Measurements from ENCODE around the gene TMEM179. TPM values are rescaled to one million over a fixed set of nuclear protein-coding genes. Genes with fewer than 3 reads are reported as not detected.

Gene TMEM179
- total and polyA plus RNA-seq, 2 of the 8 experiments (the other 6 are each of a cell fraction or from before 2014, with no cell fraction given), result 2.9 to 4.0 TPM

GRCh38 chr14:104583424-104584306 lies 20.9 kb downstream of the TMEM179 start:
- Histone ChIP-seq H2BK20ac (ENCODE audit: low read length) (no peak overlapping the region), H2BK12ac (ENCODE audit: low read depth, low read length) (peak overlapping the region; percentile 50; the same call in 1 of the 2 replicates), H3K4me1 (replicated peaks in 1 of 4; ENCODE audit: control insufficient read depth in 3 of 4, insufficient read depth in 4 of 4, low read length in 3 of 4) (no peaks in the 10 kb centered on the region), H3K4ac (replicated peaks; ENCODE audit: insufficient read length, low read depth, low read length) (no peak overlapping the region), H3K4me3 (ENCODE audit: extremely low read depth in 1 of 4, insufficient read depth in 2 of 4, low read depth in 3 of 4, low read length in 4 of 4) (no peak overlapping the region), H3K9me3 (ENCODE audit: insufficient read depth in 2 of 2, low read depth in 1 of 2, low read length in 1 of 2) (no peaks in the 10 kb centered on the region), H2BK5ac (ENCODE audit: low read depth, low read length) (peak overlapping the region; percentile 52; the same call in 1 of the 2 replicates), H2AFZ (ENCODE audit: low read length) (no peak overlapping the region), H3K4me2 (ENCODE audit: insufficient read depth in 1 of 2, low read depth in 2 of 2, low read length in 2 of 2) (no peak overlapping the region), H3K23me2 (ENCODE audit: low read depth, low read length) (peaks cover 3% of the 10 kb centered on the region; the same call in 1 of the 2 replicates), H3K56ac (replicated peaks; ENCODE audit: insufficient read length, low read depth, low read length) (no peak overlapping the region), H2BK120ac (replicated peaks; ENCODE audit: low read depth, low read length) (no peak overlapping the region), H4K5ac (ENCODE audit: insufficient read length, low read depth, low read length) (no peak overlapping the region), H2BK15ac (ENCODE audit: low read length) (0 out of 2 replicates have a peak overlapping the region, but pooled peaks have one; percentile 9), H3K23ac (ENCODE audit: insufficient read length) (no peak overlapping the region), H3K27ac (ENCODE audit: low read depth, low read length) (no peak overlapping the region), H3K18ac (ENCODE audit: extremely low read depth, low read length) (no peak overlapping the region), H3K27me3 (replicated peaks in 1 of 4; ENCODE audit: control insufficient read depth in 3 of 4, extremely low read depth in 1 of 4, insufficient read depth in 3 of 4, low read length in 3 of 4) (no peaks in the 10 kb centered on the region), H3K14ac (ENCODE audit: insufficient read length) (no peak overlapping the region), H4K91ac (replicated peaks; ENCODE audit: insufficient read length, low read length) (no peak overlapping the region), H4K8ac (ENCODE audit: extremely low read depth, insufficient read depth, low read length) (no peak overlapping the region; the same call in 1 of the 2 replicates), H3K79me1 (ENCODE audit: low read depth, low read length) (no peaks in the 10 kb centered on the region), H3K36me3 (ENCODE audit: control insufficient read depth in 2 of 4, insufficient read depth in 4 of 4, low read length in 3 of 4) (no peaks in the 10 kb centered on the region), H2AK5ac (ENCODE audit: low read depth, low read length) (peak overlapping the region; percentile 88; the same call in 1 of the 2 replicates), H4K20me1 (replicated peaks in 1 of 2; ENCODE audit: control insufficient read depth in 1 of 2, insufficient read depth in 2 of 2, low read length in 2 of 2) (peaks cover 0 to 3% of the 10 kb centered on the region in 2 experiments), H3K79me2 (ENCODE audit: control insufficient read depth in 1 of 2, insufficient read depth in 2 of 2, low read length in 2 of 2) (no peaks in the 10 kb centered on the region), H3K9ac (replicated peaks in 1 of 4; ENCODE audit: extremely low read depth in 1 of 4, low read depth in 3 of 4, low read length in 3 of 4) (no peak overlapping the region)
- DNase-seq (ENCODE audit: low read depth in 1 of 2, low spot score in 2 of 2) (no peak), FAIRE-seq (no peak)
- ChIA-PET POLR2A (ENCODE audit: partially characterized antibody) (no interaction called here), CTCF (ENCODE audit: partially characterized antibody) (interaction anchor here (1.8 kb wide), 3 partner anchors 10 to 19 kb away, joined by 5 to 11 read pairs (median 8); no protein-coding TSS in a partner anchor)
- 83% methylated on average over 27 of the region's 27 CpGs; no CpG with 5 or more reads in 1 of the 2 experiments for WGBS, 2 experiments (ENCODE audit: extremely low coverage in 1 of 2, insufficient coverage in 1 of 2, insufficient read length in 1 of 2, insufficient replicate concordance in 2 of 2, low coverage in 1 of 2, low lambda C conversion rate in 2 of 2, missing lambda C conversion rate in 1 of 2)
- no peak for TF ChIP-seq CHD1 (IDR thresholded peaks at IDR 0.05; ENCODE audit: low read depth, low read length)
- no peak for TF ChIP-seq KDM4A (IDR thresholded peaks at IDR 0.05; ENCODE audit: low read depth, low read length, severe bottlenecking)
- TF ChIP-seq SIX5 (IDR thresholded peaks at IDR 0.05; ENCODE audit: low read depth, low read length), result no peak
- TF ChIP-seq SUZ12 (IDR thresholded peaks at IDR 0.05; ENCODE audit: low read length), result no peak

Measured in H1 (cell line).